HG03342 (cell line): ENCODE measurements around the gene SLC36A1.

Source experiments
- ATAC-seq: cut with Tn5 transposase; IDR thresholded peaks from one replicate; pipeline ENCODE4 v1.9.1; 2021; ENCODE audit warnings: mild to moderate bottlenecking, moderate library complexity; ENCODE audit not compliant: unreplicated experiment

Gene SLC36A1

GRCh38 chr5:151528996-151529395 is 81.6 kb downstream of the SLC36A1 start:
- ATAC-seq = no peak

GRCh38 chr5:151531581-151531980 is 84.2 kb downstream of the SLC36A1 start:
- no peak for ATAC-seq

- no peak for ATAC-seq
Observed at GRCh38 chr5:151532416-151532815, 85.0 kb downstream of the SLC36A1 start.

GRCh38 chr5:151534350-151534749 is 86.9 kb downstream of the SLC36A1 start:
- ATAC-seq = no peak

GRCh38 chr5:151537044-151537443 is 89.6 kb downstream of the SLC36A1 start:
- ATAC-seq = no peak

GRCh38 chr5:151541571-151541970 is 94.2 kb downstream of the SLC36A1 start:
- no peak for ATAC-seq
